Esophagus squamous epithelium (tissue), 4 donors: ENCODE data around the gene ZDHHC14.

Experiments used
- CTCF ChIP-seq, 6 experiments: fragments of 450-650 bp in 4 of 6; fragments of 200-600 bp in 2 of 6; sonication (generic) in 2 of 6; IDR thresholded peaks; one replicate each; pipeline ENCODE4 v1.5.1; 2016 to 2019; ENCODE audit warnings: antibody characterized with exemption in 6 of 6, mild to moderate bottlenecking in 4 of 6, moderate library complexity in 4 of 6
- POLR2A ChIP-seq, 4 donors: fragments of 450-650 bp; IDR thresholded peaks; one replicate each; pipeline ENCODE4 v1.6.1; 2017; ENCODE audit warnings: antibody characterized with exemption in 4 of 4, mild to moderate bottlenecking in 4 of 4, moderate library complexity in 3 of 4

DNA sequence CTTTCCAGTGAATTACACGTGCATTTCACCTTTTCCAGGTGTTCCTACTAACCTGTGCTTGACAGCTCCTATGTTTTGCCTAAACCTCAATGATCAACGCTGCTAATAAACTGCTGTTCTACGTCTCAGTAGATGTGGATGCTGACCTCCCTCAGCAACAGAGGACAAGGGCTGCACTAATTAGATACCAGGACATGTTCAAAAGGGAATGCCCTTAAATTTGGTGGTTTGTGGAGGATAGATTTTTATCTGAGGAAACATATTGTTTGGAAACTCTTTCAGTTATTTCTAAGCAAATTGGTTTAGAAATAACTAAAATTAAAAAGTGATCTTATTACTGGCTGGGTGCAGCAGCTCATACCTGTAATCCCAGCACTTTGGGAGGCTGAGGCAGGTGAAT lies 19.1 kb upstream of the ZDHHC14 start:
- TF ChIP-seq CTCF (IDR thresholded peaks at IDR 0.05) = no peak
- no peak for TF ChIP-seq POLR2A (IDR thresholded peaks at IDR 0.05)
